SKM-1 (cell line): ENCODE results near the gene NEK3.
"Not testable (repeated sequence)": the region's sequence is repeated elsewhere in the genome, so short reads cannot be mapped to it uniquely, and the experiment has no call there.

Experiments used
- DNase-seq: peaks from one replicate; lab custom pipeline; 2025; ENCODE audit not compliant: unreplicated experiment; lab: John Stamatoyannopoulos, UW

NEK3 gene

GRCh38 chr13:52125547-52125946, 33.9 kb downstream of the NEK3 start:
- DNase-seq = no peak

GRCh38 chr13:52118595-52118994, 40.8 kb downstream of the NEK3 start:
- no peak for DNase-seq

DNA sequence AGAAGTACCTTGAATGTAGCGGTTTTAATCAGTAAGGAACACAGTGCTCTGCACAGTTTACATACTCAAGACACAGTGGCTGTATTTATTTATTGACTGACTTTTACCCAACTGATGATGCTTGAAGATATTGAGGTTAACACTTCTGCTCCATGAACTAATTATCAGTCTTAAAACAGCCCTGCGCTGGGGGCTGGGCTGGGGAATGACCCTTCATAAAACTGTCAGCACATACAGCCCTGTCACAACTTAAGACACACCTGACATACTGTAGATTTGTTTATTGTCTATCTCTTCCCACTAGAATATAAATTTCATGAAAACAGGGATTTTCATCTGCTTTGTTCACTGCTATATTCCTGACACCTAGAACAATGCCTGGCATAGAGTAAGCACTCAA, 41.3 kb downstream of the NEK3 start:
- no peak for DNase-seq

GRCh38 chr13:52112591-52112990, 46.8 kb downstream of the NEK3 start:
- no peak for DNase-seq

GRCh38 chr13:52109116-52109670, 50.2 kb downstream of the NEK3 start:
- no peak for DNase-seq

GRCh38 chr13:52105841-52106240, 53.6 kb downstream of the NEK3 start:
- no peak for DNase-seq

DNA sequence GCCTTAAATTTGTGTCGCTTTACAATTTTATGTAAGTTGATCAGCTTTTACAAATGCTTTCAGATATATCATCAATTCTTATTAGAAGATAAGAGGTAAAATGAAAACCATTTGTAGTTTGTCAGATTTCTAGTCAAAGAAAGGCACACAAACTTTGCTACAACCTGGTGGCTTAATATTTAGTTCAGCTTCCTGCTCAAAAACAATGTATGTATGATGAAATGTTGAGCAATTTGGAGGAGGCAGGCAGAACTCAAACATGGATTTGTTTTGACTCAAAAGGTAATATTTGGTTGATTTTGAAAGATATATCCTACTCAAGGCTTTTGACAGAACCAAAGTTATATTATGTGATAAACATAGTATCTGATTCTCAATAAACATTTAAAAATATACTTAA, 54.8 kb downstream of the NEK3 start:
- DNase-seq = no peak

- no peak for DNase-seq
Measured at GRCh38 chr13:52103386-52103785, 56.0 kb downstream of the NEK3 start.

DNA sequence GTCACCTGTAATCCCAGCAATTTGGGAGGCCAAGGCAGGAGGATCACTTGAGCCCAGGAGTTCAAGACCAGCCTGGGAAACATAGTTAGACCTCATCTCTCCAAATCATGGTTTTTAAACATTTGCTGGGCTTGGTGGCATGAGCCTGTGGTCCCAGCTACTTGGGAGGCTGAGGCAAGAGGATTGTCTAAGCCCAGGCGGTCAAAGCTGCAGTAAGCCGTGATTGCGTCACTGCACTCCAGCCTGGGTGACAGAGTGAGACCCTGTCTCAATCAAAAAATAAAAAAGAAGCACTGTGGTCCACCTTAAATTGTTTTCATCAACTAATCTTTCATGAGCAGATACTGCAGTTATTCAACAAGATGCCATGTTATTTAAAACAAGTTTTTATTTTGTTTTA, 57.0 kb downstream of the NEK3 start:
- not testable (repeated sequence) for DNase-seq

- DNase-seq = no peak
Measured at GRCh38 chr13:52097197-52097596, 62.2 kb downstream of the NEK3 start.

DNA sequence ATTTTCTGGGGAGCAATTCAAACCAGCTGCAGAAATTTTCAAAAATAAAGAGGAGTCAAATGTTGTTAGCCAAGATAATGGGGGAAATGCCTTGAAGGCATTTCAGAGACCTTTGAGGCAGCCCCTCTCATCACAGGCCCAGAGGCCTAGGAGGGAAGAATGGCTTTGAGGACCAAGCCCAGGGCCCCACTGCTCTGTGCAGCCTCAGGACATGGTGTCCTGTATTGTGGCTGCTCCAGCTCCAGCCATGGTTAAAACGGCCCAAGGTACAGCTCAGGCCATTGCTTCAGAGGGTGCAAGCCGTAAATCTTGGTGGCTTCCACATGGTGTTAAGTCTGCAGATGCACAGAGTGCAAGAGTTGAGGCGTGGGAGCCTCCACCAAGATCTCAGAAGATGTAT, 62.6 kb downstream of the NEK3 start:
- DNase-seq = no peak

- no peak for DNase-seq
Measured at GRCh38 chr13:52096062-52096461, 63.3 kb downstream of the NEK3 start.

DNA sequence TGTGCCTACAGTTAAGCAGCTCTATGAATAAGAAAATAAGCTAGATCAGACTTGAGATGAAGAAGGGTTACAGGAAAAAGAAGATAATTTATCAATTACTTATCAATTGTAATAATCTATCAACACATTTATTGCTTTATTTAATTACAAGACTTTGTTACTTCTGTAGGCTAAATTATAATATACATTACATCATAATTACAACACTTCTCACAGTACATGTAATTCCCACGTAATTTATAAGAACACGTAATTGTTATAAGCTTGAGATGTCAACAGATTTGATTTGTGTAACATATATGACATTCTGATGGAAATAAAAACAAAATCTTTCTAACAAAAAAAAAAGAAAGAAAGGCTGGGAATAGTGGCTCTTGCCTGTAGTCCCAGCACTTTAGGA, 67.3 kb downstream of the NEK3 start:
- no peak for DNase-seq

DNA sequence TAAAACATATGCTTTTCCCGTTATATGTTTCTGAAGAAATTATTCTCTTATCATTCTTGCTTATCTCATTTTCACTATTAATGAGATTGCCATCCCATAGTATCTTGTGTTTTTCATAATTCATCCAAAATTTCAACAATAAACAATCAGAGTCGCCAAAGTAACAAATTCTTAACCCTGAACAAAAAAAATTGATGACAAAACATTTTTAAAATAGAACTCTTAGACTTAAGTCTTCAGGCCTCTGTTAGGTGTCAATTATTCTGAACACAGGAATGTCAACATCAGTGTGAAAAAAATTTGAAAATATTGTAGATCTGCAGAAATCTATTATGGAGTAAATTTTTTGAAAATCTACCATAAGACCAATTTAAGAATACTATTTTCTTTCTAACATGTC, 67.9 kb downstream of the NEK3 start:
- no peak for DNase-seq

DNA sequence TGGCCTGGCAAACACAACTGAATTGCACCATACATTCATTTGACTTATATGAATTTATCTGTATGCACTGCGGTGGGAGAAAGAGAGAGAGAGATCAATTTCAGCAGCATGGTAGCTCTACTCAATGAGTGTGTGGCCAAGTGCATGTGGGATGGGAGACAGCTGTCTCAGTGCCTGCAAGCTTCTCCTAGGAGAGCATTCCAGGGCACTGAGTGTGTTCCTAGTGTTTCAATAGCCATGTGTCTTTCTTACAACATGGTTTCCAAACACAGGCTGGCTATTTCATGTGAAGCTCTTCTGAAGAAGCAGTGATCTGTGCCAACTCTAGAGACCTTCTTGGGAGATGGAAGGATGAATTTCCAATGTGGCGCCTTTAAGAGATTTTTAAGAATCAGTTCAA, 74.0 kb downstream of the NEK3 start:
- DNase-seq = no peak

- not testable (repeated sequence) for DNase-seq
Measured at GRCh38 chr13:52084981-52085380, 74.4 kb downstream of the NEK3 start.
